Kidney epithelial cell (primary cell): ENCODE data around the gene KCTD1. TPM values are rescaled to one million over a fixed set of nuclear protein-coding genes. Genes with fewer than 3 reads are reported as not detected.

Experiments
- DNase-seq: peaks from one replicate; pipeline ENCODE4 v3.0.0-alpha.2; 2010; ENCODE audit warnings: low read depth
- H3K27me3 ChIP-seq: 2 replicates; pipeline ENCODE4 v1.6.0; 2011; ENCODE audit warnings: low read length; ENCODE audit not compliant: control insufficient read depth, insufficient read depth
- H3K36me3 ChIP-seq: 2 replicates; pipeline ENCODE4 v1.5.1; 2011; ENCODE audit warnings: low read length; ENCODE audit not compliant: control insufficient read depth, insufficient read depth
- H3K4me3 ChIP-seq: 2 replicates; pipeline ENCODE4 v1.5.1; 2011; ENCODE audit warnings: low read depth, mild to moderate bottlenecking, control low read depth, low read length
- total RNA-seq: library from RNA; depleted of rRNA; stranded (reverse); fragments of >200 nt; gene quantifications from 2 replicates; pipeline ENCODE4 v1.2.3, GENCODE V29; 2015
- TF ChIP-seq, protein P1 (sequence below): IDR thresholded peaks from 2 replicates; pipeline ENCODE4 v1.5.1; 2011; ENCODE audit warnings: mild to moderate bottlenecking, moderate library complexity, low read length, control low read depth, inconsistent platforms; ENCODE audit not compliant: insufficient read depth, poor library complexity, severe bottlenecking

The KCTD1 gene
- total RNA-seq, 1 donor from 2014 or later, result 30.5 TPM

DNA sequence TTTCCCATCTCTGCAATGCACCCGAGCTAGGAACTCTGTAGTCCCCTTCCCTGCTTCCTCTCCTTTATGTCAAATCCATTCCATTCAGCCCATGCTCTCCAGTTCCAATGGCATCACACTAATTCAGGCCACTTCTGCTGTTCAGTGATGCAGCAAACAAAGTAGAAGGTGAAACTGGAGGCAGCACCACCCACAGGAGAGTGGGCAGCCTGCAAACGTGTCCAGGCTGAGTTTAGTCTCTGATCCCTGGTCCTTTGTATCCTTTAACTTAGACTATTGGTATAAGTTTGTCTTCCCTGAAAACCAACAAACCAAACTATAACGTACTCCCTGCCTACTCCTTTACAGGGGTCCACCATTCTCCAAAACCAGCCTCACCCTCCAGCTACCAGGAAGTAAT, 14.7 kb upstream of the KCTD1 start:
- H3K4me3 ChIP-seq, result no peak overlapping the region
- no peak for DNase-seq
- no peaks in the 10 kb centered on the region for H3K36me3 ChIP-seq
- no peaks in the 10 kb centered on the region for H3K27me3 ChIP-seq
- TF ChIP-seq, protein P1, sequence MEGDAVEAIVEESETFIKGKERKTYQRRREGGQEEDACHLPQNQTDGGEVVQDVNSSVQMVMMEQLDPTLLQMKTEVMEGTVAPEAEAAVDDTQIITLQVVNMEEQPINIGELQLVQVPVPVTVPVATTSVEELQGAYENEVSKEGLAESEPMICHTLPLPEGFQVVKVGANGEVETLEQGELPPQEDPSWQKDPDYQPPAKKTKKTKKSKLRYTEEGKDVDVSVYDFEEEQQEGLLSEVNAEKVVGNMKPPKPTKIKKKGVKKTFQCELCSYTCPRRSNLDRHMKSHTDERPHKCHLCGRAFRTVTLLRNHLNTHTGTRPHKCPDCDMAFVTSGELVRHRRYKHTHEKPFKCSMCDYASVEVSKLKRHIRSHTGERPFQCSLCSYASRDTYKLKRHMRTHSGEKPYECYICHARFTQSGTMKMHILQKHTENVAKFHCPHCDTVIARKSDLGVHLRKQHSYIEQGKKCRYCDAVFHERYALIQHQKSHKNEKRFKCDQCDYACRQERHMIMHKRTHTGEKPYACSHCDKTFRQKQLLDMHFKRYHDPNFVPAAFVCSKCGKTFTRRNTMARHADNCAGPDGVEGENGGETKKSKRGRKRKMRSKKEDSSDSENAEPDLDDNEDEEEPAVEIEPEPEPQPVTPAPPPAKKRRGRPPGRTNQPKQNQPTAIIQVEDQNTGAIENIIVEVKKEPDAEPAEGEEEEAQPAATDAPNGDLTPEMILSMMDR, result no peak

DNA sequence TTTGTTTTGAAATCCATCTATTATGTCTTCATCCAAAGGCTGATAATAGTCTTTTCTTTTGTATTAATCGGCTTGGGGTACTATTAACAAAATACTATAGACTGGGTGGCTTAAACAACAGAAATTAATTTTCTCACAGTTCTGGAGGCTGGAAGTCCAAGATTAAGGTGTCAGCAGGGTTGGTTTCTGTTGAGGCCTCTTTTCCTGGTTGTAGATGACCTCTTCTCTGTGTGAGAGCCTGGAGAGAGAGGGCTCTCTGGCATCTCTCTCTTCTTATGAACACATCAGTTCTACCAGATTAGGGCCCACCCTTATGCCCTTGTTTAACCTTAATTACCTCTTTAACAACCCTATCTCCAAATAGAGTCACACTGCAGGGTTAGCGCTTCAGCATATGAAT, 14.2 kb upstream of the KCTD1 start:
- no peaks in the 10 kb centered on the region for H3K27me3 ChIP-seq
- DNase-seq, result no peak
- no peak overlapping the region for H3K4me3 ChIP-seq
- TF ChIP-seq, protein P1, result no peak
- no peaks in the 10 kb centered on the region for H3K36me3 ChIP-seq

DNA sequence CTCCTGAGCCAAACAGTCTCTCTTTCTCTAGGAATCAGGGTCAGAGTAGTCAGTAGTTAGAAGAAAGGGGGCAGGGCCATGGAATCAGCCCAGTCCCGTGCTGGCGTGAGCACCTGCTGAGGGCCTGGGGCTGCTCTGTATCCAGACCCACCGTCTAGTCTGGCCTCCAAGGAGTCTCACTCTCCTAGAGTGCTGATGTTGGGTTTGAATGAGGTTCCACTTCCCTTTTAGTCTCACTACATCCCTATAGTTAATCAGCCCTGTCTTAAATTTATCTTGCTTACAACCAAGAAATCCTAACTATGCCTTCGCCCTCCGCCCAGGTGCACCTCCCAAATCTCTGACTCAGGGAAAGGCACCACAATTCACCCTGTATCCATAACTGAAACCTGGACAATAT, 13.4 kb upstream of the KCTD1 start:
- Histone ChIP-seq H3K27me3 (no peaks in the 10 kb centered on the region), H3K4me3 (no peak overlapping the region), H3K36me3 (no peaks in the 10 kb centered on the region)
- no peak for DNase-seq
- TF ChIP-seq, protein P1, result no peak

DNA sequence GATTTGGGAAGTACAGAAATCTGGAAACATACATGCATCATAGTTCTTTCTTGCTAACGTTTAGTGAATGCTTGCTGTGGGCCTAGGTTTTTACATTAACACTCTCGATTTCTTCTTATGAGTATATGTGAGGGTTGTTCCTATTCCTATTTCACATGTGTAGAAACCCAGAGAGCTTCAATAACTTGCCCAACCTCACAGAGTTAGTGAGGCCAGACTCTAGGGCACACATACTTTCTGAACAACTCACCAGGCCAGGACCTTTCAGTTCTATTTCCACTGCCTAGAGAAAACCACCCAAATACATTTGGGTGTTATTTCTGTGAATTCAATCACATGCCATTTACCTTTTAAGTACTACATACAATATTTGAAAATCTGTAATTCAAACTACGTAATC, 8.2 kb upstream of the KCTD1 start:
- no peaks in the 10 kb centered on the region for H3K27me3 ChIP-seq
- TF ChIP-seq, protein P1, result no peak
- H3K36me3 ChIP-seq, result no peaks in the 10 kb centered on the region
- H3K4me3 ChIP-seq, result no peak overlapping the region
- DNase-seq, result no peak

DNA sequence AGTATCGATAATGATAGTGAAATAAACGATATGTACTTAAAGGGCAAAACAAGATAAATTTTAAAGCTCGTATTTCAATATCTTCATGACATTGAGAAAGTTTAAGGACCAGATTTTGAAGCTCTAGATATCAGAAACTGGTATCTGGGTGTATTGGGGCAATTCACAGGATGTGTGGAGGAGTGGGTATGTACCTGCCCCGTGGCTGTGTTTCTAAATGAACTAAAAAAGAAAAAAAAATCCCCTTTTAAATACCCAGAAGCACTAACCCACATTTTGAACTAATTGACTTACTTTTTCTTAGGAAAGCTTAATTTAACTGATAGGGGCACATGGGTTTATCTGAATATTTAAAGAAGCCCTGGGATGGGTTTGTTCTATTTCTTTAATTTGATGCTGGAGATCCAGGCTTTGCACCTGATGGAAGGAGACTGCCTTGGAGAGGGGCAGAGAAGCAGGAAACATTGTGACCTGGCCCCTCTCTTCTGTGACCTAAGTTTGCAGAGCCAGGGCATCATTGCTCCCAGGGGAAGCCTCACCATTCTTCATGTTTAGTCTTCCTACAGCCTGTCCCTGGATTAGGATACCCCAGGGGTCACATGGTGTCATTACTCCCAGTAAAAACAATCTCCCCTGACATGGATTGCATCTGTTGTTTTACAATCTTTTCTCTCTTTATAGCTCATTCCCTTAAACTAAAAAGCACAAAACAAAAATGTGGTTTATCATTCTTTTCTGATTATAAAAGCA, 7.6 kb upstream of the KCTD1 start:
- no peak for DNase-seq
- TF ChIP-seq, protein P1, result no peak
- Histone ChIP-seq H3K36me3 (no peaks in the 10 kb centered on the region), H3K4me3 (no peak overlapping the region), H3K27me3 (peaks cover 2% of the 10 kb centered on the region)

DNA sequence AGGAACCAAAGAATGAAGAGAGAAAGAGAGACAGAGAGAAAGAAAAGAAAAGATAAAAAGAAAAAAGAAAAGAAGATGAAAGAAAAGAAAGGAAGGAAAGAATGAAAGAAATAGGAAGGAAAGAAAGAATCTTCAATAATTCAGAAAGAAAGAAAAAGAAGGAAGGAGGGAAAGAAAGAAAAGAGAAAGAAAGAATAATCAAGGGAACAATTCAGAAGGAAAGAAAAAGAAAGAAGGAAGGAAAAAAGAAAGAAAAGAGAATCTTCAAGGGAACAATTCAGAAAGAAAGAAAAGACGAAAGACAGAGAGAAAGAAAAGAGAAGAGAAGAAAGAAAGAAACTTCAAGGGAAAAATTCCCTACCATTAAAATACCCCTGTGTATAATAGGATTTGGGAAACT, 5.6 kb upstream of the KCTD1 start:
- Histone ChIP-seq H3K36me3 (no peaks in the 10 kb centered on the region), H3K4me3 (no peak overlapping the region), H3K27me3 (peaks cover 8% of the 10 kb centered on the region)
- no peak for DNase-seq
- TF ChIP-seq, protein P1, result no peak
